OCI-LY1 (cell line): Measurements from ENCODE around the gene KIAA0319L.

Source experiments
- EZH2 ChIP-seq: fragments of 200-600 bp; sonication (generic), shearing (Covaris generic); IDR thresholded peaks from 2 replicates; pipeline ENCODE4 v1.8.0; 2017; ENCODE audit warnings: borderline replicate concordance, mixed run types, mild to moderate bottlenecking, antibody characterized with exemption, low read length, moderate library complexity, mixed read lengths
- TF ChIP-seq, protein P1 (sequence below): fragments of 200-600 bp; sonication (generic), shearing (Covaris generic); IDR thresholded peaks from 2 replicates; pipeline ENCODE4 v1.5.1; 2017; ENCODE audit warnings: mild to moderate bottlenecking, antibody characterized with exemption, low read length, moderate library complexity, mixed read lengths

DNA sequence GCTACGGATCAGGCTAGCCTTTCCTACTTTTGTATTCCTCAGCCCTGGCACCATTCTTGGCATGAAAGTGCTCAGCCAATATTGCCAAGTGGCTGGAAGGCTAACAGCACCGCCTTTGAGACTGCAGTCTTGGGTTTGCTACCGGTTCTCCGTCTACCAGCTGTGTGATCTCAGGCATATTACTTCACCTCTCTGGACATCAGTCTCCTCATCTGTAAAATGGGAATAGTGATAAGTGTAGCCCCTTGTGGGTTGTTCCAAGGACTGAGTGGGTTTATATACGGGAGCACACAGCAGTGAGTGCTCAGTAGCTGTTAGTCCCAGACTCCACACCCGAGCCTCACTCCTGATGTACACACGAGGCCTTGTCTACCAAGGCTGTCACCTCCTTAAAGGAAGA, 29.6 kb upstream of the KIAA0319L start:
- TF ChIP-seq, protein P1, sequence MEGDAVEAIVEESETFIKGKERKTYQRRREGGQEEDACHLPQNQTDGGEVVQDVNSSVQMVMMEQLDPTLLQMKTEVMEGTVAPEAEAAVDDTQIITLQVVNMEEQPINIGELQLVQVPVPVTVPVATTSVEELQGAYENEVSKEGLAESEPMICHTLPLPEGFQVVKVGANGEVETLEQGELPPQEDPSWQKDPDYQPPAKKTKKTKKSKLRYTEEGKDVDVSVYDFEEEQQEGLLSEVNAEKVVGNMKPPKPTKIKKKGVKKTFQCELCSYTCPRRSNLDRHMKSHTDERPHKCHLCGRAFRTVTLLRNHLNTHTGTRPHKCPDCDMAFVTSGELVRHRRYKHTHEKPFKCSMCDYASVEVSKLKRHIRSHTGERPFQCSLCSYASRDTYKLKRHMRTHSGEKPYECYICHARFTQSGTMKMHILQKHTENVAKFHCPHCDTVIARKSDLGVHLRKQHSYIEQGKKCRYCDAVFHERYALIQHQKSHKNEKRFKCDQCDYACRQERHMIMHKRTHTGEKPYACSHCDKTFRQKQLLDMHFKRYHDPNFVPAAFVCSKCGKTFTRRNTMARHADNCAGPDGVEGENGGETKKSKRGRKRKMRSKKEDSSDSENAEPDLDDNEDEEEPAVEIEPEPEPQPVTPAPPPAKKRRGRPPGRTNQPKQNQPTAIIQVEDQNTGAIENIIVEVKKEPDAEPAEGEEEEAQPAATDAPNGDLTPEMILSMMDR = no peak
- no peak for TF ChIP-seq EZH2
